DND-41 (cell line): ENCODE data around the gene GTF3C5.
"Not testable (repeated sequence)": the region's sequence is repeated elsewhere in the genome, so short reads cannot be mapped to it uniquely, and the experiment has no call there.

ENCODE experiments used
- ATAC-seq: fragments of 200-7000 bp; cut with Tn5 transposase; 3 replicates; pipeline ENCODE4 v1.9.1; 2021; ENCODE audit warnings: low read depth; ENCODE audit not compliant: insufficient read depth
- DNase-seq: peaks from one replicate; pipeline ENCODE4 v3.0.0-alpha.2; 2020
- H2AFZ ChIP-seq: 2 replicates; pipeline ENCODE4 v1.6.0; 2012; ENCODE audit warnings: low read depth, low read length
- H3K27ac ChIP-seq: 2 replicates; pipeline ENCODE4 v1.5.1; 2012; ENCODE audit warnings: low read length, inconsistent platforms
- H3K27me3 ChIP-seq: fragments of 200-600 bp; sonication (generic); 2 replicates; pipeline ENCODE4 v1.6.0; 2012; ENCODE audit warnings: low read length, mild to moderate bottlenecking, inconsistent platforms; ENCODE audit not compliant: insufficient read depth, poor library complexity
- H3K36me3 ChIP-seq: 2 replicates; pipeline ENCODE4 v1.5.1; 2012; ENCODE audit warnings: low read length, inconsistent platforms; ENCODE audit not compliant: insufficient read depth
- H3K4me1 ChIP-seq: 2 replicates; pipeline ENCODE4 v1.5.1; 2012; ENCODE audit warnings: mild to moderate bottlenecking, low read length; ENCODE audit not compliant: insufficient read depth
- H3K4me2 ChIP-seq: 2 replicates; pipeline ENCODE4 v1.6.0; 2012; ENCODE audit warnings: mild to moderate bottlenecking, moderate library complexity, low read length, inconsistent platforms; ENCODE audit not compliant: insufficient read depth
- H3K4me3 ChIP-seq, 2 experiments: fragments of 200-600 bp in 1 of 2; shearing (Covaris generic) in 1 of 2; 2 replicates each; pipeline ENCODE4 v1.5.1; 2012 to 2016; ENCODE audit warnings: inconsistent platforms in 2 of 2, low read length in 2 of 2, mild to moderate bottlenecking in 2 of 2, low read depth in 1 of 2, moderate library complexity in 1 of 2
- H3K79me2 ChIP-seq: 2 replicates; pipeline ENCODE4 v1.6.0; 2012; ENCODE audit warnings: low read length, inconsistent platforms; ENCODE audit not compliant: insufficient read depth
- H3K9ac ChIP-seq: 2 replicates; pipeline ENCODE4 v1.6.0; 2012; ENCODE audit warnings: low read depth, mild to moderate bottlenecking, inconsistent platforms, low read length, moderate library complexity
- H3K9me3 ChIP-seq: 2 replicates; pipeline ENCODE4 v1.5.1; 2012; ENCODE audit warnings: low read length, moderate library complexity, mild to moderate bottlenecking, inconsistent platforms; ENCODE audit not compliant: insufficient read depth, severe bottlenecking
- H4K20me1 ChIP-seq: 2 replicates; pipeline ENCODE4 v1.6.0; 2012; ENCODE audit warnings: low read length; ENCODE audit not compliant: insufficient read depth
- EZH2 ChIP-seq: IDR thresholded peaks from 3 replicates; pipeline ENCODE4 v1.6.1; 2012; ENCODE audit warnings: borderline replicate concordance, low read depth, mild to moderate bottlenecking, moderate library complexity, low read length, inconsistent platforms; ENCODE audit not compliant: severe bottlenecking
- TF ChIP-seq, protein P1 (sequence below): IDR thresholded peaks from 2 replicates; pipeline ENCODE4 v1.5.1; 2012; ENCODE audit warnings: borderline replicate concordance, low read length, moderate library complexity, mild to moderate bottlenecking; ENCODE audit not compliant: poor library complexity, severe bottlenecking; ENCODE audit errors: extremely low read depth

Gene GTF3C5

DNA sequence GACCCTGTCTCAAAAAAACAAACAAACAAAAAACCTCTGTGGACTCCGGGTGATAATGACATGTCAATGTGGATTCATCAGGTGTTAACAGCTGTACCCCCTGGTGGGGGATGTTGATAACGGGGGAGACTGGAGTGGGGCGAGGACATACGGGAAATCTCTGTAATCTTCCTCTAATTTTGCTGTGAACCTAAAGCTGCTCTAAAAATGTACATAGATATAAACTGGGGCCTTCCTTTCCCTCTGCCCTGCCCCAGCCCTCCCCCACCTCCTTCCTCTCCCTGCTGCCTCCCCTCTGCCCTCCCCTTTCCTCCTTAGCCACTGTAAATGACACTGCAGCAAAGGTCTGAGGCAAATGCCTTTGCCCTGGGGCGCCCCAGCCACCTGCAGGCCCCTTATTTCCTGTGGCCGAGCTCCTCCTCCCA lies 29.6 kb downstream of the GTF3C5 start:
- H3K27ac ChIP-seq = no peak overlapping the region
- H3K9me3 ChIP-seq = no peaks in the 10 kb centered on the region
- no peaks in the 10 kb centered on the region for H3K79me2 ChIP-seq
- no peaks in the 10 kb centered on the region for H3K4me1 ChIP-seq
- H3K9ac ChIP-seq = no peak overlapping the region
- H2AFZ ChIP-seq = no peak overlapping the region
- no peak overlapping the region for H3K4me3 ChIP-seq
- peaks cover 27% of the 10 kb centered on the region for H3K36me3 ChIP-seq
- TF ChIP-seq, protein P1, sequence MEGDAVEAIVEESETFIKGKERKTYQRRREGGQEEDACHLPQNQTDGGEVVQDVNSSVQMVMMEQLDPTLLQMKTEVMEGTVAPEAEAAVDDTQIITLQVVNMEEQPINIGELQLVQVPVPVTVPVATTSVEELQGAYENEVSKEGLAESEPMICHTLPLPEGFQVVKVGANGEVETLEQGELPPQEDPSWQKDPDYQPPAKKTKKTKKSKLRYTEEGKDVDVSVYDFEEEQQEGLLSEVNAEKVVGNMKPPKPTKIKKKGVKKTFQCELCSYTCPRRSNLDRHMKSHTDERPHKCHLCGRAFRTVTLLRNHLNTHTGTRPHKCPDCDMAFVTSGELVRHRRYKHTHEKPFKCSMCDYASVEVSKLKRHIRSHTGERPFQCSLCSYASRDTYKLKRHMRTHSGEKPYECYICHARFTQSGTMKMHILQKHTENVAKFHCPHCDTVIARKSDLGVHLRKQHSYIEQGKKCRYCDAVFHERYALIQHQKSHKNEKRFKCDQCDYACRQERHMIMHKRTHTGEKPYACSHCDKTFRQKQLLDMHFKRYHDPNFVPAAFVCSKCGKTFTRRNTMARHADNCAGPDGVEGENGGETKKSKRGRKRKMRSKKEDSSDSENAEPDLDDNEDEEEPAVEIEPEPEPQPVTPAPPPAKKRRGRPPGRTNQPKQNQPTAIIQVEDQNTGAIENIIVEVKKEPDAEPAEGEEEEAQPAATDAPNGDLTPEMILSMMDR = no peak
- TF ChIP-seq EZH2 = no peak
- H3K27me3 ChIP-seq = no peaks in the 10 kb centered on the region
- no peak for DNase-seq
- H4K20me1 ChIP-seq = no peaks in the 10 kb centered on the region
- no peak for ATAC-seq
- H3K4me2 ChIP-seq = no peak overlapping the region

DNA sequence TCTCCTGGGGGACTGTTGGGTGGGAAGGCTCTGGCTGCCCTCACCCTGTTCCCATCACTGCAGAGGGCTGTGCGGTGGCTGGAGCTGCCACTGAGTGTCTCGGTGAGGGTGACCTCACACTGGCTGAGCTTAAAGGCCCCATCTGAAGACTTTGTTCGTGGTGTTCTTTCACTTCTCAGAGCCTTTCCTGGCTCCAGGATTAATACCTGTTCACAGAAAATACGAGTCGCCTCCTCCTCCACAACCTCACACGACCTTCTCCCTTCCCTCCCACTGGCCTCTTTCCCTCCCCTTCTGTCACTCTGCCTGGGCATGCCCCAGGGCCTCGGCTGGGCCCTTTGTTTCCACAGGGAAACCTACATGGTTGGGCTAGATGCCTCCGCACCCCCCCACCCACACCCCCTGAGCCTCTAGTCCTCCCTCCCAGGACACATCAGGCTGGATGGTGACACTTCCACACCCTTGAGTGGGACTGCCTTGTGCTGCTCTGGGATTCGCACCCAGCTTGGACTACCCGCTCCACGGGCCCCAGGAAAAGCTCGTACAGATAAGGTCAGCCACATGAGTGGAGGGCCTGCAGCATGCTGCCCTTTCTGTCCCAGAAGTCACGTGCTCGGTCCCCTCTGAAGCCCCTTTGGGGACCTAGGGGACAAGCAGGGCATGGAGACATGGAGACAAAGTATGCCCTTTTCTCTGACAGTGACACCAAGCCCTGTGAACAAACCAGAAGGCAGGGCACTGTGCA lies 30.4 kb downstream of the GTF3C5 start:
- not testable (repeated sequence) for H3K27ac ChIP-seq, H4K20me1 ChIP-seq, ATAC-seq, H3K4me2 ChIP-seq, H3K27me3 ChIP-seq, H3K4me1 ChIP-seq, DNase-seq, H3K4me3 ChIP-seq, H2AFZ ChIP-seq, H3K79me2 ChIP-seq, H3K9me3 ChIP-seq, H3K9ac ChIP-seq
- peaks cover 19% of the 10 kb centered on the region for H3K36me3 ChIP-seq

DNA sequence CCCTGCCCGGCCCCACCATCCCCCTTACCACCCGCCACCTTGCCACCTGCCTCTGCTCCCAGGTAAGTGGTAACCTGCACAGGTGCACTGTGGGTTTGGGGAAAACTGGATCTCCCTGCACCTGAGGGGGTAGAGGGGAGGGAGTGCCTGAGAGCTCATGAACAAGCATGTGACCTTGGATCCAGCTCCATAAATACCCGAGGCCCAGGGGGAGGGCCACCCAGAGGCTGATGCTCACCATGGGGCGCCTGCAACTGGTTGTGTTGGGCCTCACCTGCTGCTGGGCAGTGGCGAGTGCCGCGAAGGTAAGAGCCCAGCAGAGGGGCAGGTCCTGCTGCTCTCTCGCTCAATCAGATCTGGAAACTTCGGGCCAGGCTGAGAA lies 31.0 kb downstream of the GTF3C5 start, which contains the start of gene CEL:
TSS of gene CEL (plus strand) at position 218 of the 382 bp plus-strand sequence. CDS start at position 240, 22 bp downstream.
- not testable (repeated sequence) for H3K4me3 ChIP-seq, H3K27ac ChIP-seq, H3K4me1 ChIP-seq, H3K9me3 ChIP-seq, ATAC-seq, H3K27me3 ChIP-seq, DNase-seq, H2AFZ ChIP-seq, H4K20me1 ChIP-seq, H3K4me2 ChIP-seq, H3K79me2 ChIP-seq, H3K9ac ChIP-seq
- peaks cover 14% of the 10 kb centered on the region for H3K36me3 ChIP-seq

DNA sequence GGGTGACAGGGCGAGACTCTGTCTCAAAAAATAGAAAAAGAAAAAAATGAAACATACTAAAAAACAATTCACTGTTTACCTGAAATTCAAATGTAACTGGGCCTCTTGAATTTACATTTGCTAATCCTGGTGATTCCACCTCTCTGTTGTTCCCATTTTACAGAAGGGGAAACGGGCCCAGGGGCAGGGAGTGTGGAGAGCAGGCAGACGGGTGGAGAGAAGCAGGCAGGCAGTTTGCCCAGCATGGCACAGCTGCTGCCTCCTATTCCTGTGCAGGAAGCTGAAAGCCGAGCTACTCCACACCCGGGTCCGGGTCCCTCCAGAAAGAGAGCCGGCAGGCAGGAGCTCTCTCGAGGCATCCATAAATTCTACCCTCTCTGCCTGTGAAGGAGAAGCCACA lies 31.8 kb downstream of the GTF3C5 start:
- not testable (repeated sequence) for H3K79me2 ChIP-seq, H3K9me3 ChIP-seq, H3K4me1 ChIP-seq, H4K20me1 ChIP-seq, H3K4me2 ChIP-seq, H3K27me3 ChIP-seq, H3K36me3 ChIP-seq, H2AFZ ChIP-seq, H3K9ac ChIP-seq, H3K4me3 ChIP-seq, H3K27ac ChIP-seq, DNase-seq
- 0 out of 3 replicates have a peak, but pooled peaks have one; percentile 17 for ATAC-seq

DNA sequence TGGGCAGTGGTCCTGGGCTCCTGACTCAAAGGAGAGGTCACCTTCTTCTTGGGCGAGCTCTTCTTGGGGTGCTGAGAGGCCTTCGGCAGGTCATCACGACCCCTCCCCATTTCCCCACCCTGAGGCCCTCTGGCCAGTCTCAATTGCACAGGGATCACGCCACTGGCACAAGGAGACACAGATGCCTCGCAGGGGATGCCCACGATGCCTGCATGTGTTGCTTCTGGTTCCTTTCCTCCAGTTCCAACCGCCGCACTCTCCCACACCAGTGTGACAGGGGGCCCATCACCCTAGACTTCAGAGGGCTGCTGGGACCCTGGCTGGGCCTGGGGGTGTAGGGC lies 32.3 kb downstream of the GTF3C5 start:
- H3K9ac ChIP-seq = no peak overlapping the region
- no peak for TF ChIP-seq EZH2
- TF ChIP-seq, protein P1 = no peak
- peaks cover under 1% of the 10 kb centered on the region; the same call in 1 of the 2 replicates for H3K36me3 ChIP-seq
- H2AFZ ChIP-seq = no peak overlapping the region
- no peaks in the 10 kb centered on the region for H3K4me1 ChIP-seq
- H3K79me2 ChIP-seq = no peaks in the 10 kb centered on the region
- no peak overlapping the region for H3K27ac ChIP-seq
- ATAC-seq (no peak), DNase-seq (no peak)
- H3K4me3 ChIP-seq = no peak overlapping the region
- H3K9me3 ChIP-seq = no peaks in the 10 kb centered on the region
- H4K20me1 ChIP-seq = no peaks in the 10 kb centered on the region
- H3K4me2 ChIP-seq = no peak overlapping the region
- H3K27me3 ChIP-seq = no peaks in the 10 kb centered on the region
